ENCODE data around the gene UEVLD. TPM values are rescaled to one million over a fixed set of nuclear protein-coding genes. Genes with fewer than 3 reads are reported as not detected.
A peak's percentile ranks its signal among the peaks of the same experiment; 100 is the strongest.

UEVLD gene
- total RNA-seq, 1 donor from 2014 or later = 36.1 TPM

- DNase-seq (ENCODE audit: low spot score) = no peak
Measured at GRCh38 chr11:18498039-18498438, 90.5 kb downstream of the UEVLD start.

- no peak for DNase-seq (ENCODE audit: low spot score)
Measured at GRCh38 chr11:18495703-18496102, 92.8 kb downstream of the UEVLD start.

GRCh38 chr11:18495271-18495670 lies 93.3 kb downstream of the UEVLD start:
- DNase-seq (ENCODE audit: low spot score) = no peak

- no peak for DNase-seq (ENCODE audit: low spot score)
Measured at GRCh38 chr11:18493310-18493709, 95.2 kb downstream of the UEVLD start.

- DNase-seq (ENCODE audit: low spot score) = peak; percentile 2
Measured at GRCh38 chr11:18492888-18493287, 95.6 kb downstream of the UEVLD start.

- DNase-seq (ENCODE audit: low spot score) = peak; percentile 2
Measured at GRCh38 chr11:18491924-18492323, 96.6 kb downstream of the UEVLD start.

- DNase-seq (ENCODE audit: low spot score) = no peak
Measured at GRCh38 chr11:18490736-18491485, 97.6 kb downstream of the UEVLD start.

GRCh38 chr11:18490319-18490718 lies 98.2 kb downstream of the UEVLD start:
- no peak for DNase-seq (ENCODE audit: low spot score)

- no peak for DNase-seq (ENCODE audit: low spot score)
Measured at GRCh38 chr11:18485913-18486528, 102.5 kb downstream of the UEVLD start.

Other genes starting within 250 kb of the UEVLD start
- 618 TPM for gene LDHA, start 194.2 kb downstream of the UEVLD start, total RNA-seq (ENCODE audit: insufficient read depth, low replicate concordance)
- not detected for gene LDHC, start 176.4 kb downstream of the UEVLD start, total RNA-seq (ENCODE audit: insufficient read depth, low replicate concordance)
- 0.96 TPM for gene LDHAL6A, start 132.9 kb downstream of the UEVLD start, total RNA-seq (ENCODE audit: insufficient read depth, low replicate concordance)
- 24.6 TPM for gene TSG101, start 61.8 kb downstream of the UEVLD start, total RNA-seq (ENCODE audit: insufficient read depth, low replicate concordance)
- 1.7 TPM for gene MISFA, start 11.1 kb upstream of the UEVLD start, total RNA-seq (ENCODE audit: insufficient read depth, low replicate concordance)
- 24.6 TPM for gene SPTY2D1, start 45.6 kb upstream of the UEVLD start, total RNA-seq (ENCODE audit: insufficient read depth, low replicate concordance)
- gene TMEM86A, start 110.0 kb upstream of the UEVLD start, total RNA-seq (ENCODE audit: insufficient read depth, low replicate concordance) = 4.3 TPM
- gene IGSF22, start 137.5 kb upstream of the UEVLD start, total RNA-seq (ENCODE audit: insufficient read depth, low replicate concordance) = 2.6 TPM
- 4.8 TPM for gene PTPN5, start 203.1 kb upstream of the UEVLD start, total RNA-seq (ENCODE audit: insufficient read depth, low replicate concordance)